ENCODE results near the gene HELB. TPM values are rescaled to one million over a fixed set of nuclear protein-coding genes. Genes with fewer than 3 reads are reported as not detected.

HELB gene
- total RNA-seq, 1 experiment from 2014 or later = 2.1 TPM

- H3F3A ChIP-seq (ENCODE audit: low read length, unreplicated experiment) = no peaks in the 10 kb centered on the region
- no peak for ATAC-seq
- intact Hi-C loops (cut with micrococcal nuclease) = no loop called here
- H3K27ac ChIP-seq (ENCODE audit: low read length) = no peak overlapping the region
- ChIA-PET CTCF (no interaction called here), POLR2A (ENCODE audit: unreplicated experiment) (interaction anchor here (0.6 kb wide), 1 partner anchor 610 kb away, joined by 3 read pairs; no protein-coding TSS in a partner anchor)
- no peak overlapping the region for H3K9ac ChIP-seq (ENCODE audit: low read length)
- no peaks in the 10 kb centered on the region for H3K9me3 ChIP-seq (ENCODE audit: low read length)
- no peak for DNase-seq
- no peaks in the 10 kb centered on the region for H3K9me2 ChIP-seq (replicated peaks; ENCODE audit: low read length)
- no peaks in the 10 kb centered on the region for H4K20me1 ChIP-seq (ENCODE audit: low read length)
- H2AFZ ChIP-seq (ENCODE audit: low read length) = no peak overlapping the region
- BruUV-seq (replicated peaks) = no TSS peak
- no peak overlapping the region for H3K4me2 ChIP-seq (ENCODE audit: low read length)
- H3K27me3 ChIP-seq (ENCODE audit: low read length) = no peaks in the 10 kb centered on the region
- H3K4me1 ChIP-seq (ENCODE audit: insufficient read depth, low read length) = no peaks in the 10 kb centered on the region
- no peak overlapping the region for H3K4me3 ChIP-seq (ENCODE audit: low read length)
- no peak for TF ChIP-seq EZH2 (IDR thresholded peaks at IDR 0.05; ENCODE audit: low read length, unreplicated experiment)
- TF ChIP-seq EZH2phosphoT487 (IDR thresholded peaks at IDR 0.05; ENCODE audit: borderline replicate concordance, low read length) = no peak
- no peak for TF ChIP-seq CTCF (conservative IDR thresholded peaks at IDR 0.05; ENCODE audit: low read depth, low read length)
- H3K36me3 ChIP-seq (ENCODE audit: low read depth, low read length) = no peaks in the 10 kb centered on the region
- no peaks in the 10 kb centered on the region for H3K79me2 ChIP-seq (ENCODE audit: low read length)
These were observed 77.3 kb downstream of the HELB start for GRCh38 chr12:66379616-66380015.

GRCh38 chr12:66380769-66381535, 78.7 kb downstream of the HELB start:
- Histone ChIP-seq H3K27ac (ENCODE audit: low read length) (no peak overlapping the region), H3K9me3 (ENCODE audit: low read length) (no peaks in the 10 kb centered on the region), H3K4me1 (ENCODE audit: insufficient read depth, low read length) (no peaks in the 10 kb centered on the region), H3K79me2 (ENCODE audit: low read length) (no peaks in the 10 kb centered on the region), H3K36me3 (ENCODE audit: low read depth, low read length) (no peaks in the 10 kb centered on the region), H2AFZ (ENCODE audit: low read length) (no peak overlapping the region), H3K4me3 (ENCODE audit: low read length) (no peak overlapping the region), H3K9me2 (replicated peaks; ENCODE audit: low read length) (no peaks in the 10 kb centered on the region), H3K27me3 (ENCODE audit: low read length) (no peaks in the 10 kb centered on the region), H3K4me2 (ENCODE audit: low read length) (no peak overlapping the region), H3K9ac (ENCODE audit: low read length) (no peak overlapping the region), H4K20me1 (ENCODE audit: low read length) (no peaks in the 10 kb centered on the region), H3F3A (ENCODE audit: low read length, unreplicated experiment) (no peaks in the 10 kb centered on the region)
- ATAC-seq (no peak), DNase-seq (no peak)
- CTCF ChIA-PET = no interaction called here
- intact Hi-C loops (cut with micrococcal nuclease) = no loop called here
- BruUV-seq (replicated peaks) = no TSS peak
- TF ChIP-seq CTCF (conservative IDR thresholded peaks at IDR 0.05; ENCODE audit: low read depth, low read length) = no peak
- TF ChIP-seq EZH2 (IDR thresholded peaks at IDR 0.05; ENCODE audit: low read length, unreplicated experiment) = no peak
- no peak for TF ChIP-seq EZH2phosphoT487 (IDR thresholded peaks at IDR 0.05; ENCODE audit: borderline replicate concordance, low read length)
- POLR2A ChIA-PET (ENCODE audit: unreplicated experiment) = no interaction called here

GRCh38 chr12:66387117-66387516, 84.8 kb downstream of the HELB start:
- intact Hi-C loops (cut with micrococcal nuclease) = no loop called here
- CTCF ChIA-PET = no interaction called here
- H3K4me1 ChIP-seq (ENCODE audit: insufficient read depth, low read length) = no peaks in the 10 kb centered on the region

More at GRCh38 chr12:66387117-66387516, 84.8 kb downstream of the HELB start:
- Histone ChIP-seq H2AFZ (ENCODE audit: low read length) (no peak overlapping the region), H4K20me1 (ENCODE audit: low read length) (no peaks in the 10 kb centered on the region), H3K79me2 (ENCODE audit: low read length) (no peaks in the 10 kb centered on the region), H3K9ac (ENCODE audit: low read length) (no peak overlapping the region), H3K4me3 (ENCODE audit: low read length) (no peak overlapping the region), H3K4me2 (ENCODE audit: low read length) (no peak overlapping the region), H3K9me2 (replicated peaks; ENCODE audit: low read length) (no peaks in the 10 kb centered on the region), H3K27me3 (ENCODE audit: low read length) (no peaks in the 10 kb centered on the region), H3K27ac (ENCODE audit: low read length) (no peak overlapping the region), H3K9me3 (ENCODE audit: low read length) (no peaks in the 10 kb centered on the region), H3K36me3 (ENCODE audit: low read depth, low read length) (no peaks in the 10 kb centered on the region), H3F3A (ENCODE audit: low read length, unreplicated experiment) (no peaks in the 10 kb centered on the region)
- POLR2A ChIA-PET (ENCODE audit: unreplicated experiment) = no interaction called here
- no TSS peak for BruUV-seq (replicated peaks)
- TF ChIP-seq EZH2 (IDR thresholded peaks at IDR 0.05; ENCODE audit: low read length, unreplicated experiment) (no peak), CTCF (conservative IDR thresholded peaks at IDR 0.05; ENCODE audit: low read depth, low read length) (no peak), EZH2phosphoT487 (IDR thresholded peaks at IDR 0.05; ENCODE audit: borderline replicate concordance, low read length) (no peak)
- ATAC-seq (no peak), DNase-seq (no peak)

Measured in PC-3 (cell line).